HEK293 (cell line): ENCODE measurements around the gene OGFOD1.

Experiments used
- GLI2 ChIP-seq: fragments of 450-650 bp; formaldehyde crosslinking; IDR thresholded peaks from 2 replicates; pipeline ENCODE4; 2017; ENCODE audit warnings: missing biosample characterization, missing genetic modification characterization, low read depth, borderline replicate concordance
- MYNN ChIP-seq: fragments of 450-650 bp; formaldehyde crosslinking; IDR thresholded peaks from 2 replicates; pipeline ENCODE4 v1.5.1; 2016; ENCODE audit warnings: missing biosample characterization, missing genetic modification characterization, borderline replicate concordance
- YY1 ChIP-seq: fragments of 450-650 bp; formaldehyde crosslinking; IDR thresholded peaks from 2 replicates; pipeline ENCODE4 v1.5.1; 2018; ENCODE audit warnings: missing biosample characterization, missing genetic modification characterization
- ZNF416 ChIP-seq: fragments of 450-650 bp; formaldehyde crosslinking; IDR thresholded peaks from 2 replicates; pipeline ENCODE4 v1.5.1; 2016; ENCODE audit warnings: missing biosample characterization, missing genetic modification characterization
- ZSCAN16 ChIP-seq: fragments of 450-650 bp; formaldehyde crosslinking; IDR thresholded peaks from 2 replicates; pipeline ENCODE4 v1.5.1; 2016; ENCODE audit warnings: missing biosample characterization, missing genetic modification characterization
- TF ChIP-seq, protein P1 (sequence below): fragments of 450-650 bp; formaldehyde crosslinking; IDR thresholded peaks from 2 replicates; pipeline ENCODE4 v1.5.1; 2016; ENCODE audit warnings: missing biosample characterization, missing genetic modification characterization
- TF ChIP-seq, protein P2 (sequence below): fragments of 450-650 bp; formaldehyde crosslinking; IDR thresholded peaks from 2 replicates; pipeline ENCODE4 v1.5.1; 2016; ENCODE audit warnings: missing biosample characterization, missing genetic modification characterization, low read depth
- TF ChIP-seq, protein P3 (sequence below): fragments of 450-650 bp; formaldehyde crosslinking; IDR thresholded peaks from 2 replicates; pipeline ENCODE4 v1.5.1; 2016; ENCODE audit warnings: missing biosample characterization, missing genetic modification characterization, borderline replicate concordance
- TF ChIP-seq, protein P4 (sequence below): fragments of 450-650 bp; formaldehyde crosslinking; IDR thresholded peaks from 2 replicates; pipeline ENCODE4 v1.5.1; 2017; ENCODE audit warnings: missing biosample characterization, missing genetic modification characterization
- TF ChIP-seq, protein P5 (sequence below): fragments of 450-650 bp; formaldehyde crosslinking; IDR thresholded peaks from 2 replicates; pipeline ENCODE4 v1.5.1; 2016; ENCODE audit warnings: missing biosample characterization, missing genetic modification characterization
- TF ChIP-seq, protein P6 (sequence below): fragments of 450-650 bp; formaldehyde crosslinking; IDR thresholded peaks from 2 replicates; pipeline ENCODE4 v1.5.1; 2016; ENCODE audit warnings: missing biosample characterization, missing genetic modification characterization
- TF ChIP-seq, protein P7 (sequence below): fragments of 450-650 bp; formaldehyde crosslinking; IDR thresholded peaks from 2 replicates; pipeline ENCODE4 v1.5.1; 2016; ENCODE audit warnings: missing biosample characterization, missing genetic modification characterization

DNA sequence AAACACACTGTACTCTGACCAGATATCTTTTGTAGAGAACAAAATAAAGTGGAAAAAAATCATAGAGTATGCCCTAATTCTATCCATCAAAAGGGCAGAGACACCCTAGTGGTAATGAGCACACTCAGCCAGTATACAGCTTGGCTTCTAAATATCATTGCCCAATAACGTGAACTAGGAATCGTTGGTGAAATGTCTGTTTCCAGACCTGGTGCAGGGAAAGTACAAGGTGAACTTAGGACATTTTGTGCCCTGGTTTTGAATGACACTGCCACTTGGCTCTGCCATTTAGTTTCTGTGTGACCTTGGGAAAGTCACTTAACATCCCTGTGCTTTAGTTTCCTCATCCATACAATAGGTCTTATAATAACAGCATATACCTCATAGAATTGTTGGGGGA, 39.7 kb upstream of the OGFOD1 start:
- TF ChIP-seq, protein P1, sequence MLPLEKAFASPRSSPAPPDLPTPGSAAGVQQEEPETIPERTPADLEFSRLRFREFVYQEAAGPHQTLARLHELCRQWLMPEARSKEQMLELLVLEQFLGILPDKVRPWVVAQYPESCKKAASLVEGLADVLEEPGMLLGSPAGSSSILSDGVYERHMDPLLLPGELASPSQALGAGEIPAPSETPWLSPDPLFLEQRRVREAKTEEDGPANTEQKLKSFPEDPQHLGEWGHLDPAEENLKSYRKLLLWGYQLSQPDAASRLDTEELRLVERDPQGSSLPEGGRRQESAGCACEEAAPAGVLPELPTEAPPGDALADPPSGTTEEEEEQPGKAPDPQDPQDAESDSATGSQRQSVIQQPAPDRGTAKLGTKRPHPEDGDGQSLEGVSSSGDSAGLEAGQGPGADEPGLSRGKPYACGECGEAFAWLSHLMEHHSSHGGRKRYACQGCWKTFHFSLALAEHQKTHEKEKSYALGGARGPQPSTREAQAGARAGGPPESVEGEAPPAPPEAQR (tag by site-specific recombination) = no peak
- TF ChIP-seq, protein P2, sequence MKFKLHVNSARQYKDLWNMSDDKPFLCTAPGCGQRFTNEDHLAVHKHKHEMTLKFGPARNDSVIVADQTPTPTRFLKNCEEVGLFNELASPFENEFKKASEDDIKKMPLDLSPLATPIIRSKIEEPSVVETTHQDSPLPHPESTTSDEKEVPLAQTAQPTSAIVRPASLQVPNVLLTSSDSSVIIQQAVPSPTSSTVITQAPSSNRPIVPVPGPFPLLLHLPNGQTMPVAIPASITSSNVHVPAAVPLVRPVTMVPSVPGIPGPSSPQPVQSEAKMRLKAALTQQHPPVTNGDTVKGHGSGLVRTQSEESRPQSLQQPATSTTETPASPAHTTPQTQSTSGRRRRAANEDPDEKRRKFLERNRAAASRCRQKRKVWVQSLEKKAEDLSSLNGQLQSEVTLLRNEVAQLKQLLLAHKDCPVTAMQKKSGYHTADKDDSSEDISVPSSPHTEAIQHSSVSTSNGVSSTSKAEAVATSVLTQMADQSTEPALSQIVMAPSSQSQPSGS (tag by site-specific recombination) = no peak
- TF ChIP-seq GLI2 = no peak
- TF ChIP-seq, protein P3, sequence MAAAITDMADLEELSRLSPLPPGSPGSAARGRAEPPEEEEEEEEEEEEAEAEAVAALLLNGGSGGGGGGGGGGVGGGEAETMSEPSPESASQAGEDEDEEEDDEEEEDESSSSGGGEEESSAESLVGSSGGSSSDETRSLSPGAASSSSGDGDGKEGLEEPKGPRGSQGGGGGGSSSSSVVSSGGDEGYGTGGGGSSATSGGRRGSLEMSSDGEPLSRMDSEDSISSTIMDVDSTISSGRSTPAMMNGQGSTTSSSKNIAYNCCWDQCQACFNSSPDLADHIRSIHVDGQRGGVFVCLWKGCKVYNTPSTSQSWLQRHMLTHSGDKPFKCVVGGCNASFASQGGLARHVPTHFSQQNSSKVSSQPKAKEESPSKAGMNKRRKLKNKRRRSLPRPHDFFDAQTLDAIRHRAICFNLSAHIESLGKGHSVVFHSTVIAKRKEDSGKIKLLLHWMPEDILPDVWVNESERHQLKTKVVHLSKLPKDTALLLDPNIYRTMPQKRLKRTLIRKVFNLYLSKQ (tag by site-specific recombination) = no peak
- TF ChIP-seq, protein P4, sequence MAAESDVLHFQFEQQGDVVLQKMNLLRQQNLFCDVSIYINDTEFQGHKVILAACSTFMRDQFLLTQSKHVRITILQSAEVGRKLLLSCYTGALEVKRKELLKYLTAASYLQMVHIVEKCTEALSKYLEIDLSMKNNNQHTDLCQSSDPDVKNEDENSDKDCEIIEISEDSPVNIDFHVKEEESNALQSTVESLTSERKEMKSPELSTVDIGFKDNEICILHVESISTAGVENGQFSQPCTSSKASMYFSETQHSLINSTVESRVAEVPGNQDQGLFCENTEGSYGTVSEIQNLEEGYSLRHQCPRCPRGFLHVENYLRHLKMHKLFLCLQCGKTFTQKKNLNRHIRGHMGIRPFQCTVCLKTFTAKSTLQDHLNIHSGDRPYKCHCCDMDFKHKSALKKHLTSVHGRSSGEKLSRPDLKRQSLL (tag by site-specific recombination) = no peak
- TF ChIP-seq, protein P5, sequence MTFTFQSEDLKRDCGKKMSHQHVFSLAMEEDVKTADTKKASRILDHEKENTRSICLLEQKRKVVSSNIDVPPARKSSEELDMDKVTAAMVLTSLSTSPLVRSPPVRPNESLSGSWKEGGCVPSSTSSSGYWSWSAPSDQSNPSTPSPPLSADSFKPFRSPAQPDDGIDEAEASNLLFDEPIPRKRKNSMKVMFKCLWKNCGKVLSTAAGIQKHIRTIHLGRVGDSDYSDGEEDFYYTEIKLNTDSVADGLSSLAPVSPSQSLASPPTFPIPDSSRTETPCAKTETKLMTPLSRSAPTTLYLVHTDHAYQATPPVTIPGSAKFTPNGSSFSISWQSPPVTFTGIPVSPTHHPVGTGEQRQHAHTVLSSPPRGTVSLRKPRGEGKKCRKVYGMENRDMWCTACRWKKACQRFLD (tag by site-specific recombination) = no peak
- TF ChIP-seq, protein P6, sequence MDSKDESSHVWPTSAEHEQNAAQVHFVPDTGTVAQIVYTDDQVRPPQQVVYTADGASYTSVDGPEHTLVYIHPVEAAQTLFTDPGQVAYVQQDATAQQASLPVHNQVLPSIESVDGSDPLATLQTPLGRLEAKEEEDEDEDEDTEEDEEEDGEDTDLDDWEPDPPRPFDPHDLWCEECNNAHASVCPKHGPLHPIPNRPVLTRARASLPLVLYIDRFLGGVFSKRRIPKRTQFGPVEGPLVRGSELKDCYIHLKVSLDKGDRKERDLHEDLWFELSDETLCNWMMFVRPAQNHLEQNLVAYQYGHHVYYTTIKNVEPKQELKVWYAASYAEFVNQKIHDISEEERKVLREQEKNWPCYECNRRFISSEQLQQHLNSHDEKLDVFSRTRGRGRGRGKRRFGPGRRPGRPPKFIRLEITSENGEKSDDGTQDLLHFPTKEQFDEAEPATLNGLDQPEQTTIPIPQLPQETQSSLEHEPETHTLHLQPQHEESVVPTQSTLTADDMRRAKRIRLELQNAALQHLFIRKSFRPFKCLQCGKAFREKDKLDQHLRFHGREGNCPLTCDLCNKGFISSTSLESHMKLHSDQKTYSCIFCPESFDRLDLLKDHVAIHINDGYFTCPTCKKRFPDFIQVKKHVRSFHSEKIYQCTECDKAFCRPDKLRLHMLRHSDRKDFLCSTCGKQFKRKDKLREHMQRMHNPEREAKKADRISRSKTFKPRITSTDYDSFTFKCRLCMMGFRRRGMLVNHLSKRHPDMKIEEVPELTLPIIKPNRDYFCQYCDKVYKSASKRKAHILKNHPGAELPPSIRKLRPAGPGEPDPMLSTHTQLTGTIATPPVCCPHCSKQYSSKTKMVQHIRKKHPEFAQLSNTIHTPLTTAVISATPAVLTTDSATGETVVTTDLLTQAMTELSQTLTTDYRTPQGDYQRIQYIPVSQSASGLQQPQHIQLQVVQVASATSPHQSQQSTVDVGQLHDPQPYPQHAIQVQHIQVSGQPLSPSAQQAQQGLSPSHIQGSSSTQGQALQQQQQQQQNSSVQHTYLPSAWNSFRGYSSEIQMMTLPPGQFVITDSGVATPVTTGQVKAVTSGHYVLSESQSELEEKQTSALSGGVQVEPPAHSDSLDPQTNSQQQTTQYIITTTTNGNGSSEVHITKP = no peak
- TF ChIP-seq ZNF416 (tag by site-specific recombination) = no peak
- TF ChIP-seq MYNN (tag by site-specific recombination) = no peak
- TF ChIP-seq YY1 (tag by site-specific recombination) = no peak
- TF ChIP-seq, protein P7, sequence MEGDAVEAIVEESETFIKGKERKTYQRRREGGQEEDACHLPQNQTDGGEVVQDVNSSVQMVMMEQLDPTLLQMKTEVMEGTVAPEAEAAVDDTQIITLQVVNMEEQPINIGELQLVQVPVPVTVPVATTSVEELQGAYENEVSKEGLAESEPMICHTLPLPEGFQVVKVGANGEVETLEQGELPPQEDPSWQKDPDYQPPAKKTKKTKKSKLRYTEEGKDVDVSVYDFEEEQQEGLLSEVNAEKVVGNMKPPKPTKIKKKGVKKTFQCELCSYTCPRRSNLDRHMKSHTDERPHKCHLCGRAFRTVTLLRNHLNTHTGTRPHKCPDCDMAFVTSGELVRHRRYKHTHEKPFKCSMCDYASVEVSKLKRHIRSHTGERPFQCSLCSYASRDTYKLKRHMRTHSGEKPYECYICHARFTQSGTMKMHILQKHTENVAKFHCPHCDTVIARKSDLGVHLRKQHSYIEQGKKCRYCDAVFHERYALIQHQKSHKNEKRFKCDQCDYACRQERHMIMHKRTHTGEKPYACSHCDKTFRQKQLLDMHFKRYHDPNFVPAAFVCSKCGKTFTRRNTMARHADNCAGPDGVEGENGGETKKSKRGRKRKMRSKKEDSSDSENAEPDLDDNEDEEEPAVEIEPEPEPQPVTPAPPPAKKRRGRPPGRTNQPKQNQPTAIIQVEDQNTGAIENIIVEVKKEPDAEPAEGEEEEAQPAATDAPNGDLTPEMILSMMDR (tag by site-specific recombination) = no peak
- no peak for TF ChIP-seq ZSCAN16 (tag by site-specific recombination)
